Type B pancreatic cell (in vitro differentiated cells): ENCODE results near the gene ACIN1. TPM values are rescaled to one million over a fixed set of nuclear protein-coding genes. Genes with fewer than 3 reads are reported as not detected.
A peak's percentile ranks its signal among the peaks of the same experiment; 100 is the strongest.

Source experiments
- DNase-seq: peaks from one replicate; pipeline ENCODE4 v3.0.0; 2021; ENCODE audit warnings: mixed read lengths; ENCODE audit not compliant: unreplicated experiment; ENCODE audit errors: extremely low spot score
- H3K27ac Mint-ChIP-seq: 2 replicates; pipeline ENCODE4 v1.8.0; 2021; ENCODE audit warnings: mild to moderate bottlenecking, mixed read lengths
- H3K27me3 Mint-ChIP-seq: 2 replicates; pipeline ENCODE4 v1.8.0; 2021; ENCODE audit warnings: mixed read lengths
- H3K36me3 Mint-ChIP-seq: 2 replicates; pipeline ENCODE4 v1.8.0; 2021; ENCODE audit warnings: mixed read lengths
- H3K4me1 Mint-ChIP-seq: one replicate; pipeline ENCODE4 v1.8.0; 2021; ENCODE audit warnings: mixed read lengths; ENCODE audit not compliant: unreplicated experiment
- H3K4me3 Mint-ChIP-seq: 2 replicates; pipeline ENCODE4 v1.8.0; 2021; ENCODE audit warnings: mild to moderate bottlenecking, mixed read lengths
- H3K9me3 Mint-ChIP-seq: 2 replicates; pipeline ENCODE4 v1.8.0; 2021; ENCODE audit warnings: mixed read lengths
- total RNA-seq: library from RNA; stranded (reverse); gene quantifications from 2 replicates; pipeline ENCODE4 v1.2.1, GENCODE V29; 2021; ENCODE audit warnings: low replicate concordance
- TF ChIP-seq, protein P1 (sequence below): fragments of 200-600 bp; sonication (generic); conservative IDR thresholded peaks from 2 replicates; pipeline ENCODE4 v1.5.0; 2021; ENCODE audit warnings: antibody characterized with exemption, mild to moderate bottlenecking

The ACIN1 gene
- total RNA-seq, 1 donor from 2014 or later: 342 TPM

DNA sequence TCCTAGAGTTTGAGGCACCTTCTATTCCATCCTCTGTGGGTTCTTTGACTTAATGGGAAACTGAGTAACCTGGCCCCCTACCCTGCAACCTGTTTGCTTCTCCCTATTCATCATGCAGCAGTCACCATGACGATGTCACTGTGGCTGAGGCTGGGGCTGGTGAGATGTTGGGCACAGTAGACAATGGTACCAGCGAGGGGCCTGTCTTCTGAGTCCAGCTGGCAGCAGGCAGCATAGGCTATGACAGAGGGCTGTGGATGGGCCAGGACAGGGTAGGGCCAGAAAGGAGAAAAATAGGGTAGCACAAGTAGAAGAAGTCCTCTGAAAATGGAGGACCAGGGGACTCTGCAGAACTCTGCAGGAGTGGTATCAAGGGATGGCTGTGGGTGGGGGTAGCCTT is 7.9 kb upstream of the ACIN1 start:
- Mint-ChIP-seq H3K9me3 (no peaks in the 10 kb centered on the region), H3K27me3 (peaks cover 16% of the 10 kb centered on the region), H3K4me1 (peaks cover 27% of the 10 kb centered on the region), H3K4me3 (no peak overlapping the region), H3K27ac (no peak overlapping the region), H3K36me3 (peaks cover 7% of the 10 kb centered on the region)
- TF ChIP-seq, protein P1, sequence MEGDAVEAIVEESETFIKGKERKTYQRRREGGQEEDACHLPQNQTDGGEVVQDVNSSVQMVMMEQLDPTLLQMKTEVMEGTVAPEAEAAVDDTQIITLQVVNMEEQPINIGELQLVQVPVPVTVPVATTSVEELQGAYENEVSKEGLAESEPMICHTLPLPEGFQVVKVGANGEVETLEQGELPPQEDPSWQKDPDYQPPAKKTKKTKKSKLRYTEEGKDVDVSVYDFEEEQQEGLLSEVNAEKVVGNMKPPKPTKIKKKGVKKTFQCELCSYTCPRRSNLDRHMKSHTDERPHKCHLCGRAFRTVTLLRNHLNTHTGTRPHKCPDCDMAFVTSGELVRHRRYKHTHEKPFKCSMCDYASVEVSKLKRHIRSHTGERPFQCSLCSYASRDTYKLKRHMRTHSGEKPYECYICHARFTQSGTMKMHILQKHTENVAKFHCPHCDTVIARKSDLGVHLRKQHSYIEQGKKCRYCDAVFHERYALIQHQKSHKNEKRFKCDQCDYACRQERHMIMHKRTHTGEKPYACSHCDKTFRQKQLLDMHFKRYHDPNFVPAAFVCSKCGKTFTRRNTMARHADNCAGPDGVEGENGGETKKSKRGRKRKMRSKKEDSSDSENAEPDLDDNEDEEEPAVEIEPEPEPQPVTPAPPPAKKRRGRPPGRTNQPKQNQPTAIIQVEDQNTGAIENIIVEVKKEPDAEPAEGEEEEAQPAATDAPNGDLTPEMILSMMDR: no peak
- no peak for DNase-seq

DNA sequence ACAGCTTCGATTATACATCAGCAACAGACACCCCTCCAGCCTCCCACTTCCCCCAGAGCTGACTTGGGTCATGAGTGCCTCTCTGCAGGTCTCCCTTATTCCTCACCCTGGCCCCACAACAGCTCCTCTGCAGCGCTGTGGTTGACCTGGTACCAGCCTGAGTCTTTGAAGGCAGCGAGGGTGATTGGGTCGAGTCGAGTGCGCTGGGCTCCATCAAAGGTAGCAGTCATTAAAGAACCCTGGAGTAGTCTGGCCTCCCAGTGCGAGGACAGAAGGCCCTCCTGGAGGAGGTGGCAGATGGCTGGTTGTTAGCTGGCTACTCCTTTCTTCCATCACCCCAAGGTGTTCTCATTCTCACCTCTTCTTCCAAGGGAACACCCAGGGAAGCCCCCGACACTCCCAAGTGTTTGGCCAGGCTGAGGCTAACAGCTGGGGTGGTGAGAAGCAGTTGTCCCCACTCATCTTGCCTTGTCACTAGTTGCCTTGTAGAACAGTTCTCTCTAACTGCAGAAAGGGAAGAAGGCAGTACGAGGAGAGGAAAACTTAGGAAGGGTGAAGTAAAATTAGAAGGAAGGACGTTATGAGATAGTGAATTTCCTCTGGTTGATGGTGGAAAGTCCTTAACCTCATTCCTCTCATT is 7.2 kb upstream of the ACIN1 start:
- no peak overlapping the region for H3K27ac Mint-ChIP-seq
- TF ChIP-seq, protein P1: no peak
- H3K4me3 Mint-ChIP-seq: no peak overlapping the region
- peaks cover 14% of the 10 kb centered on the region for H3K36me3 Mint-ChIP-seq
- peaks cover 29% of the 10 kb centered on the region for H3K4me1 Mint-ChIP-seq
- peaks cover 16% of the 10 kb centered on the region for H3K27me3 Mint-ChIP-seq
- no peak for DNase-seq
- H3K9me3 Mint-ChIP-seq: no peaks in the 10 kb centered on the region

DNA sequence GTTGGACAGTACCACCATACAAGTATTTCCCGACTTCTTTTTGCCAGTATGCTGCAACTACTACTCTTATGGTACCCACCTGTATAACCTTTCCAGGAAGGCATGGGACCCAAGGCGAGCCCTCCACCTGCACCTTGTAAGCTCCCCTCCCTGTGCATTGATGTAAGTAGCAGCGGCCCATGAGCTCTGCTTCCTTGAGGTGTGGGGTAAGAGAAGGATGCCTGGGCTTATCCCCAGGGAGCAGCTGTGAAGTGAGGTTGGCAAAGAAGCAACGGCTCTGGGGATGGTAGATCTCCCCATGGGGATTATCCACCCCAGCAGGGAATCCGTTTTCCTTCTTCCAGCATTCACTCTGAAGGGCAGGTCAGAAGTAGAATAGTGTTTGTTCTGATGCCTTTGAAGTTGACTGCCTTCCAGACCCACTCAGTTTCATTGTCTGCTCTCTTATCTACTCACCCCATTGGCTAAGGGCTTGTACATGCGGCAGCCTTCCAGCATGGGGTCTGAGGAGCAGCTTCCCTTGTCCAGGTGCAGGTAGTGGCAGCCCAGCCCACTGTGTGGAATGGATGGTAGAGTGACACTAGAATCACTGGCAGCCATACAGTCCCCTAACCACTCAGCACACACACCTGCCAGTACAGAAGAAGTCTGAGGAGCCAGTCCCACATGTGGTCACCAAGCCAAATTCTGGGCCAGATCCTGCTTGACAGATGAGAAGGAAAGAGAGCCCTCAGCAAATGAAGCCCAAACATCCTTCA is 6.5 kb upstream of the ACIN1 start:
- peaks cover 26% of the 10 kb centered on the region for H3K4me1 Mint-ChIP-seq
- H3K36me3 Mint-ChIP-seq: peaks cover 17% of the 10 kb centered on the region
- no peak overlapping the region for H3K4me3 Mint-ChIP-seq
- TF ChIP-seq, protein P1: no peak
- DNase-seq: no peak
- no peak overlapping the region for H3K27ac Mint-ChIP-seq
- H3K27me3 Mint-ChIP-seq: peaks cover 16% of the 10 kb centered on the region
- no peaks in the 10 kb centered on the region for H3K9me3 Mint-ChIP-seq

DNA sequence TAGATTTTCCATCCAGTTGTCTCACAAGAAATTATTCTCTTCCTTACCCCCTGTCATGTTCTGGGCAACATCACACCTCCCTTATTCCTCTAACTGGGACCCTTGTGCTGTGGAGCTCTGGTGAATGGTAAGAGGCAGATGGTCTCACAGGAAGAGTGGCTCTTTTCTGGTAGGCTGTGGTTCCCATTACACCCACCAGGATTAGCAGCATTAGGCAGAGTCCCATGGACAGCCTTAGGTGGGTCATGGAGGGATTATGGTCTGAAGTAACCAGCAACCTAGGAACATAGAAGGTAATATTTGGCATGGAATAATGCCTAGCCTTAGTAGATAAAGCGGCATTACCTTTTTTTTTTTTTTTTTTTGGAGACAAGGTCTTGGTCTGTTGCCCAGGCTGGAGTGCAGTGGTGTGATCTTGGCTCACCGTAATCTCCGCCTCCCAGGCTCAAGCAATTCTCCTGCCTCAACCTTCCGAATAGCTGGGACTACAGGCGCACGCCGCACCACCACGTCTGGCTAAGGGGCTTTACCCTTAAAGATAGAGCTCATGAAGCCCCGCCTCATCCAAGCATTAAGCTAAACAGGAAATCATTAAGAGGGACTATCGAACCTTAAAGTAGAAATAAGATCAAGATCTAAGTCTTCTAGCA is 4.4 kb upstream of the ACIN1 start:
- H3K27me3 Mint-ChIP-seq: peaks cover 9% of the 10 kb centered on the region
- no peaks in the 10 kb centered on the region for H3K9me3 Mint-ChIP-seq
- peaks cover 13% of the 10 kb centered on the region for H3K4me1 Mint-ChIP-seq
- TF ChIP-seq, protein P1: no peak
- DNase-seq: no peak
- no peak overlapping the region for H3K27ac Mint-ChIP-seq
- H3K4me3 Mint-ChIP-seq: peak overlapping the region; percentile 46
- H3K36me3 Mint-ChIP-seq: peaks cover 17% of the 10 kb centered on the region

DNA sequence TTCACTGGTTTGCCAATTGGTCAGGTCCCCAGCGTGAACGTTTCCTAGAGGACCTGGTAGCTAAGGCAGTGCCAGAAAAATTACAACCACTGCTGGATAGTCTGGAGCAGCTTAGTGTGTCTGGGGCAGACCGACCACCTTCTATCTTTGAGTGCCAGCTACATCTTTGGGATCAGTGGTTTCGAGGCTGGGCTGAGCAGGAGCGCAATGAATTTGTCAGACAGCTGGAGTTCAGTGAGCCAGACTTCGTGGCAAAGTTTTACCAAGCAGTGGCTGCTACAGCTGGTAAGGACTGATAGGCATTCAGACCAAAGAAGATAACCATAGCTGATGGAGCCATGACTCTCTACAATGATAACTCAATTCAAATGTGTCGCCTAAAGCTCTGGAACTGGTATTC is 2.9 kb upstream of the ACIN1 start:
- H3K27ac Mint-ChIP-seq: no peak overlapping the region
- H3K4me3 Mint-ChIP-seq: peak overlapping the region; percentile 48
- TF ChIP-seq, protein P1: no peak
- H3K27me3 Mint-ChIP-seq: no peaks in the 10 kb centered on the region
- H3K9me3 Mint-ChIP-seq: no peaks in the 10 kb centered on the region
- H3K4me1 Mint-ChIP-seq: peaks cover 11% of the 10 kb centered on the region
- H3K36me3 Mint-ChIP-seq: peaks cover 17% of the 10 kb centered on the region
- DNase-seq: no peak
